Activated T-cell treated with anti-CD3 and anti-CD28 coated beads, Interleukin-2, amount 50 U/mL, for 72 hours (primary cell): ENCODE data around the gene ESPN. TPM values are rescaled to one million over a fixed set of nuclear protein-coding genes. Genes with fewer than 3 reads are reported as not detected.

Experiments used
- ATAC-seq, 2 donors: fragments of 150-1000 bp; cut with Tn5 transposase; replicated peaks in 1 of 2; 2 replicates each; pipeline ENCODE4 v1.10.0; 2021; ENCODE audit warnings: moderate library complexity in 2 of 2, mild to moderate bottlenecking in 1 of 2
- DNase-seq, 2 donors: peaks; one replicate each; pipeline ENCODE4 v3.0.0; 2021 to 2022; ENCODE audit warnings: mixed read lengths in 1 of 2
- H3K27ac Mint-ChIP-seq: one replicate; pipeline ENCODE4 v1.8.0; 2022; ENCODE audit warnings: mild to moderate bottlenecking, moderate library complexity, mixed read lengths
- H3K27me3 Mint-ChIP-seq: one replicate; pipeline ENCODE4 v1.8.0; 2022; ENCODE audit warnings: low read depth, mixed read lengths
- H3K36me3 Mint-ChIP-seq, 2 donors: one replicate each; pipeline ENCODE4 v1.8.0; 2022; ENCODE audit warnings: mixed read lengths in 2 of 2, mild to moderate bottlenecking in 1 of 2; ENCODE audit not compliant: insufficient read depth in 2 of 2
- H3K4me1 Mint-ChIP-seq: one replicate; pipeline ENCODE4 v1.8.0; 2022; ENCODE audit warnings: low read depth, mixed read lengths
- H3K4me3 Mint-ChIP-seq, 2 donors: one replicate each; pipeline ENCODE4 v1.8.0; 2022; ENCODE audit warnings: mild to moderate bottlenecking in 2 of 2, mixed read lengths in 2 of 2, moderate library complexity in 2 of 2
- H3K9me3 Mint-ChIP-seq, 2 donors: one replicate each; pipeline ENCODE4 v1.8.0; 2022; ENCODE audit warnings: mixed read lengths in 2 of 2
- total RNA-seq, 2 donors: library from RNA; stranded (reverse); gene quantifications; one replicate each; pipeline ENCODE4 v1.2.3, GENCODE V29; 2022

Gene ESPN
- total RNA-seq, 2 donors from 2014 or later: 1.3 to 2.0 TPM

DNA sequence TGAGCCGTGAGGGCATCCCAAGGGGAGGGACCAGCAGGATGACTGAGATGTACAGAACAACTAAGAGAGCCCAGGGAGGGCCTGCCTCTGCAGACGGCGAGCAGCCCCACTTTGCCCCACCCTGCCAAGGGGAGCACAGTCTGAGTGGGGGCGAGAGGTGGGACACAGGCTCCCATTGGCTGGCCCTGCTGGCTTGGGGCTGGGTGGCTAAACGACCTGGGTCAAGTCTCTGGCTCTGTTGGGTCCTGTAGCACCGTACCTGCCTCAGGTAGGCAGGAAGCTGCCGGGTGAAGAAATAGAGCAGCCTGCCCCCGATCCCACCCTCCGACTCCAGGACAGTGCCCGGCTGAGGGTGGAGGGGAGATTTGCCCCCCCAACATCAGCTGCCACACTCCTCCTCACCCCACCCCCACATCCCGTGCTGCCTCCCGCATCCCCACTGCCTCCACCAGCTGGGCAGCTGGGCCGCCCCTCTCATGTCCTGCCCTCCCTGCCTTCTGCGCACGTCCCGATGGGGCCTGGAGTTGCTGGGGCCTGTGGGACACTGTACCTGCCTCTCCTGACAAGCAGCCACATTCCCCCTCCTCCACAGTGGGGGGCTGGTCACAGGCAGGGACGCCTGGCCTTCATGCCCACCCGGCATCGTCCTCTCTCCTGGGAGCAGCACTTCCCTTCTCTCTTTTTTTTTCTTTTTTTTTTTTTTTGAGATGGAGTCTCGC, 79.5 kb downstream of the ESPN start:
- Mint-ChIP-seq H3K27me3 (no peaks in the 10 kb centered on the region), H3K4me1 (no peaks in the 10 kb centered on the region), H3K36me3 (no peaks in the 10 kb centered on the region), H3K4me3 (no peak overlapping the region), H3K27ac (no peak overlapping the region), H3K9me3 (no peaks in the 10 kb centered on the region)
- DNase-seq: no peak
- no peak for ATAC-seq

GRCh38 chr1:6504887-6505286, 80.3 kb downstream of the ESPN start:
- no peak overlapping the region for H3K27ac Mint-ChIP-seq
- no peak overlapping the region for H3K4me3 Mint-ChIP-seq
- no peaks in the 10 kb centered on the region for H3K36me3 Mint-ChIP-seq
- H3K9me3 Mint-ChIP-seq: no peaks in the 10 kb centered on the region
- no peaks in the 10 kb centered on the region for H3K27me3 Mint-ChIP-seq
- no peak for ATAC-seq
- H3K4me1 Mint-ChIP-seq: no peaks in the 10 kb centered on the region
- no peak for DNase-seq

- H3K36me3 Mint-ChIP-seq: no peaks in the 10 kb centered on the region
- no peaks in the 10 kb centered on the region for H3K27me3 Mint-ChIP-seq
- H3K27ac Mint-ChIP-seq: no peak overlapping the region
- DNase-seq (no peak), ATAC-seq (no peak)
- no peak overlapping the region for H3K4me3 Mint-ChIP-seq
- no peaks in the 10 kb centered on the region for H3K4me1 Mint-ChIP-seq
- no peaks in the 10 kb centered on the region for H3K9me3 Mint-ChIP-seq
These were observed 81.0 kb downstream of the ESPN start for GRCh38 chr1:6505367-6506209.

GRCh38 chr1:6506210-6507036, 81.8 kb downstream of the ESPN start:
- ATAC-seq (no peak), DNase-seq (no peak)
- H3K4me3 Mint-ChIP-seq: no peak overlapping the region
- no peaks in the 10 kb centered on the region for H3K4me1 Mint-ChIP-seq
- no peaks in the 10 kb centered on the region for H3K27me3 Mint-ChIP-seq
- no peak overlapping the region for H3K27ac Mint-ChIP-seq
- no peaks in the 10 kb centered on the region for H3K36me3 Mint-ChIP-seq
- no peaks in the 10 kb centered on the region for H3K9me3 Mint-ChIP-seq

- ATAC-seq (no peak), DNase-seq (no peak)
- no peaks in the 10 kb centered on the region for H3K36me3 Mint-ChIP-seq
- H3K27ac Mint-ChIP-seq: no peak overlapping the region
- H3K27me3 Mint-ChIP-seq: no peaks in the 10 kb centered on the region
- H3K4me1 Mint-ChIP-seq: no peaks in the 10 kb centered on the region
- no peaks in the 10 kb centered on the region for H3K9me3 Mint-ChIP-seq
- no peak overlapping the region for H3K4me3 Mint-ChIP-seq
These were observed 82.5 kb downstream of the ESPN start for GRCh38 chr1:6507037-6507428.

DNA sequence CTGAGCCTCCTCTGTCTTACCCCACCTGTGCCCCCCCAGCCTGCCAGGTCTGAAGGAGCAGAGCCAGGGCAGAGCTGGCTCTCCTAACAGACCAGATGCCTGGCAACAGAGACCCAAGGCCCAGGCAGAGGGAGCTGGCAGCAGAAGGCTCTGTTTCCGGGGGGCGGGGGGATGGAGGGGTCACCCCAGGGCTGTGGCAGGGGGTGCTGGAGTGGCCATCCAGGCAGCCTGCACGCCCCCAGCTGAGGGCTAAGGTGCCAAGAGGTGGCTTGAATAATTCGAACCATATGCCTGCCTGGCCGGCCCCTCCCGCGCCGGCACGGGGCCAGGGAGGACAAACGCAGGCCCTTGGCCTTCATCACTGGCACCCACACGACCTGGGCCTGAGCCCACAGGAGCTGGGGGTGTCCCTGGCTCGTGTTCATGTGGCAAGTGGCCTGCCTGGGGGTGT, 82.9 kb downstream of the ESPN start:
- Mint-ChIP-seq H3K36me3 (no peaks in the 10 kb centered on the region), H3K4me3 (no peak overlapping the region), H3K27me3 (no peaks in the 10 kb centered on the region), H3K4me1 (no peaks in the 10 kb centered on the region), H3K27ac (no peak overlapping the region), H3K9me3 (no peaks in the 10 kb centered on the region)
- DNase-seq (no peak), ATAC-seq (no peak)

GRCh38 chr1:6508154-6508815, 83.7 kb downstream of the ESPN start:
- DNase-seq (no peak), ATAC-seq (no peak)
- H3K4me3 Mint-ChIP-seq: no peak overlapping the region
- H3K36me3 Mint-ChIP-seq: no peaks in the 10 kb centered on the region
- no peaks in the 10 kb centered on the region for H3K27me3 Mint-ChIP-seq
- no peaks in the 10 kb centered on the region for H3K4me1 Mint-ChIP-seq
- no peak overlapping the region for H3K27ac Mint-ChIP-seq
- H3K9me3 Mint-ChIP-seq: no peaks in the 10 kb centered on the region

DNA sequence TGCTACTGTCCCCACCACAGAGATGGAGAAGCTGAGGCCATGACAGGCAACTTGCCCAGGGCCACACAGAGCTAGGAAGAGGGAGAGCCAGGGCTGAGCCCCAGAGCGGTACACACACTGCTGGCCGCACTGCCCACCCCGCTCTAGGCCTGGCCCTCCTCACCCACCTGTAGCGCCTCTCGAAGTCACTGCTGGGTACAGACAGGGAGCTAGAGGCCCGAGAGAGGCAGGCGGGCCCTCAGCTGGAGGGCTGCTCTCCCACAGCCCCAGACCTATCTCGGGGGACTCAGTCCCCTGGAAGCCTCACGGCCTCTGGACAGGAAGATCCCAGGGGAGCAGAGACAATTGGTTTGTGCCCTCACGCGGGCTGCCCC, 84.2 kb downstream of the ESPN start:
- ATAC-seq (no peak), DNase-seq (no peak)
- Mint-ChIP-seq H3K9me3 (no peaks in the 10 kb centered on the region), H3K27me3 (no peaks in the 10 kb centered on the region), H3K27ac (no peak overlapping the region), H3K4me3 (no peak overlapping the region), H3K4me1 (no peaks in the 10 kb centered on the region), H3K36me3 (no peaks in the 10 kb centered on the region)

GRCh38 chr1:6509220-6509918, 84.8 kb downstream of the ESPN start:
- no peaks in the 10 kb centered on the region for H3K9me3 Mint-ChIP-seq
- H3K27ac Mint-ChIP-seq: no peak overlapping the region
- DNase-seq: no peak
- H3K36me3 Mint-ChIP-seq: no peaks in the 10 kb centered on the region
- no peak for ATAC-seq
- no peaks in the 10 kb centered on the region for H3K4me1 Mint-ChIP-seq
- no peak overlapping the region for H3K4me3 Mint-ChIP-seq
- H3K27me3 Mint-ChIP-seq: no peaks in the 10 kb centered on the region

DNA sequence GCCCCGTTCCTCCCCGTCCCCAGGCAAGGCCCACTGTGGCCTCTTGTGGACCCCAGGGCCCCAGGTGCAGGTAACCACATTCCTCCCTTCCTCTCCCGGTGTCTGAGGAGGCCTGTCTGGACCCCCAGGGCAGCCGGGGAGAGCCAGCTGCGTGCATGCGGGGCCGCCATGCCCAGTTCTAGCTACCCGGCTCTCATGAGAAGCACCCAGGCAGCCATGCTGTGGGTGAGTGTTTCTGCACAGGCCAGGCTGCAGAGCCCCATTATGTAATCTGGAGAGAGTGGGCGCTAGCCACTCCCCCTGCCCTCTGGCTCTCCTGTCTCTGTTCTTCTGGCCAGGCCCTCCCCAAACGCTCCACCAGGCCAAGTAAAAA, 85.3 kb downstream of the ESPN start:
- Mint-ChIP-seq H3K27ac (no peak overlapping the region), H3K4me3 (no peak overlapping the region), H3K27me3 (no peaks in the 10 kb centered on the region), H3K4me1 (no peaks in the 10 kb centered on the region), H3K9me3 (no peaks in the 10 kb centered on the region), H3K36me3 (no peaks in the 10 kb centered on the region)
- no peak for DNase-seq
- ATAC-seq: no peak

DNA sequence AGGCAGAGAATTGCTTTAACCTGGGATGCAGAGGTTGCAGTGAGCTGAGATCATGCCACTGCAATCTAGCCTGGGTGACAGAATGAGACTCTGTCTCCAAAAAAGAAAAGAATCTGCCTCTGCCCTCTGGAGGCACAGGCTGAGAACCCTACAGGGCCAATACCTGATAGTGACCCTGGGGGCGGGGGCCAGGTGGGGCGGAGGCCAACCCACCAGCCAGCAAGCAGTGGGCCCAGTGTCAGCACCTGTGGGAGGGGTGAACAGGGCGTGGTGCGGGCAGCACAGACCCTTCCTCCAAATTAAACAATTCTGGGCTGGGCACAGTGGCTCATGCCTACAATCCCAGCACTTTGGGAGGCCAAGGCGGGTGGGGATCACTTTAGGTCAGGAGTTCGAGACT, 85.9 kb downstream of the ESPN start:
- no peak for ATAC-seq
- no peaks in the 10 kb centered on the region for H3K9me3 Mint-ChIP-seq
- no peak overlapping the region for H3K27ac Mint-ChIP-seq
- no peaks in the 10 kb centered on the region for H3K27me3 Mint-ChIP-seq
- H3K4me1 Mint-ChIP-seq: no peaks in the 10 kb centered on the region
- DNase-seq: no peak
- H3K4me3 Mint-ChIP-seq: no peak overlapping the region
- no peaks in the 10 kb centered on the region for H3K36me3 Mint-ChIP-seq
